HL-60/S4 treated with retinoic acid at 250 ng/mL for 4 days and 3 days (cell line): ENCODE data around the gene VARS1.

Experiments used
- in situ Hi-C: fragments of 300-500 bp; cut with MboI; formaldehyde crosslinking; loops from 2 replicates; pipeline ENCODE4 v1.7.0; 2022; ENCODE audit warnings: low sequenced_read_pairs

Gene VARS1

DNA sequence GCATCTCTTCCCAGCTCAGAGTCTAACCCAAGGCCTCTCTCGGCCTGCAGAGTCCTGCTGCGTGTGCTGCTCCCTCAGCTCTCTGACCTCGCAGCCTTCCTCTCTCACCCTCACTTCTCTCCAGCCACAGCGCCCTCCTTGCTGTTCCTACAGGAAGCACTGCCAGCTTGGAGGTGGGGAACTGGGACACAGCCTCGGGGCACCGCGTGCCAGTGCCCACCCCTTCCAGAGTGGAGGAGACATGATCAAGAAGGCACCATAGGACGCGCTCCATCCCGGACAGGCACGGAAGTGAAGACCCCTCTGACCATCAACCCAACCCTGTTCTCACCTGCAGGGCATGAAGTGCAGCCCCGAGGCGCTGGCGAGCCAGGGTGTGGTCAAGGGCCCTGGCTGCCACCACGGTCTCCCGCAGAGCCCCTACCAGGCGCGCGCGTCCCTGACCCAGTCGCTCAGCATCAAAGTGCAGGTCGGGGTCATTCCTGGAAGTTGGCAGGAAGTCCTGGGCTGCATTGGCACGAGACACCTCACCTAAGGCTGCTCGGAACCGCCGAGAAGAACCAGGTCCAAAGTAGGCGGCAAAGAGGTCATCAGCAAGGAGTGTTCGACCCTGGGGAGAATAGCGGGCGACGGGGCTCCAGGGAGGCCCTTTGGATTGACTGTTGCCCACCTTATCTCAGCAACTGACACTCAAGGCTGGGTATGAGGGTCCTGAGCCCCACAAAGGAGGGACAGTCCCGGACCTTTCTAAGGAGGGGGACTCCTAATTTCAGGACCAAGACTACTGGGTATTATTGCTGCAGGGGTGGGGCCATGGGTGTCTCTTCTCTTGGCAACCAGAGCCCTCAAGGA lies 19.7 kb downstream of the VARS1 start:
- in situ Hi-C loops, result no loop called here

DNA sequence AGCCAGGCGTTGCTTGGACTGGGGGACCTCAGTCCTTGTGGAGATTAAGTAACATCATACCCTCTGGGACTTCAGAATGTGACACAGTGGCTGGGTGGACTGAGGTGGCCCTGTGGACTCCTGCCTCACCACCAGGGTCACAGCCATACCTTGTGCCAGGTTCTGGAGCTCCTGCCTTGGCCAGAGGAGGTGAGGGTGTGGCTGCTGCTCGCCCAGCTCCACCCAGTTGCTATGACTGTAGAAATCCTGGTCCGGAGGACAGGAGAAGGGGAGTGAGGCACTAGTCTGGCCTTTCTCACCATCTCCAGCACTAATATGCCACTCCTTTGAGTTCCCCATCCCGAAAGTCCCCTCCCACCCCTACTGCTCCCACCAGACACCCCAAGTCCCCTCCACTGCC lies 20.4 kb downstream of the VARS1 start:
- in situ Hi-C loops, result no loop called here

DNA sequence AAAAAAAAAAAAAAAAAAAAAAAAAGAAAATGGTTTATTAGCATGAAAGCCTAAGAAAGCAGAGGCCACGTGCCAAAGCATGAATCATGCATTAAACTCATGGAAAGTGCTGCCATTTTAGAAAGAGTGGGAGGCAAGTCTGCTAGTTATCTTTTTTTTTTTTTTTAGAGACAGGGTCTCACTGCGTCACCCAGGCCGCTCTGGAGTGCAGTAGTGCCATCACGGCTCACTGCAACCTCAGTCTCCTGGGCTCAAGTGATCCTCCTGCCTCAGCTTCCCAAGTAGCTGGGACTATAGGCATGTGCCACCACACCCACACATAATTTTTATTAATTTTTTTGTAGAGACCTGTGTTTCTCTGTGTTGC lies 23.6 kb downstream of the VARS1 start:
- in situ Hi-C loops, result no loop called here

DNA sequence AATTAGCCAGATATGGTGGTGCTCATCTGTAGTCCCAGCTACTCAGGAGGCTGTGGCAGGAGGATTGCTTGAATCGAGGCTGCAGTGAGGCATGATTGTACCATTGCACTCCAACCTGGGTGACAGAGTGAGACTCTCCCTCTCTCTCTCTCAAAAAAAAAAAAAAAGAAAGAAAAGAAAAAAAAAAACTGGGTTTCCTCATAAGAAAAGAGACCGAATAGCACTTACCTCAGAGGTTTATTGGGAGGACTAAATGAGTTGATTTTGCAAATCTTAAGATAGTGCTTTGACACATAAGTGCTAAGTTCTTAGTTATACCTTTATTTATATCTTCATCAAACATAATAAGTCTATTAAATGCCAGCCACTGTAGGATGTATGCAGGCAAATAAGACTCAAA lies 24.7 kb downstream of the VARS1 start:
- in situ Hi-C loops, result no loop called here

DNA sequence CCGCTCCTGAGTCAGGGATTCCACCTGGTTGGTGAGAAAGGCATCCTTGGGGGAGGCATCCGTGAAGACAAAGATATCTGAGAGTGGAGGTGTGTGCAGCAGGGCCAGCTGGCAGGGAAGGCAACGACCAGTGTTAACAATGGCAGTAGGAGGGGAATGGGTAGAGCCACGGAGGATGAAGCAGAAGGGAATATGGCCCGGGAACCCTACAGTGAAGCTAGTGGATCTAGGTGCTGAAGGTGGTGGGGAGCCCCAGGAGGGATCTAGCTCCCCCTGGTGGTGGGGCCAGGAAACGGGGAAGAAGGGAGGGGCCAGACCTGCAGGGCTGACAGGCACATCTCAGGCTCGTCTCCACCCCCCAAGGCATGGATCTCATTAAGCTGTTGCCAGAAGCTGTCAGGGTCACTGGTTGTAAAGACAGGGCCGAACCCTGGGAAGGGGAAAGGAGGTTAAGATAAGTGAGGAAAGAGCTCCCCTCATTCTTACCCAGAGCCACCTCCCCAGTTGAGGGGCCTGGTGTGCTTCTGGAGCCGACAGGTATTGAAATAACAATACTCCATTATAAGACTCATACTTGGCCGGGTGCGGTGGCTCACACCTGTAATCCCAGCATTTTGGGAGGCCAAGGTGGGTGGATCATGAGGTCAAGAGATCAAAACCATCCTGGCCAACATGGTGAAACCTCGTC lies 25.7 kb downstream of the VARS1 start:
- in situ Hi-C loops, result no loop called here

DNA sequence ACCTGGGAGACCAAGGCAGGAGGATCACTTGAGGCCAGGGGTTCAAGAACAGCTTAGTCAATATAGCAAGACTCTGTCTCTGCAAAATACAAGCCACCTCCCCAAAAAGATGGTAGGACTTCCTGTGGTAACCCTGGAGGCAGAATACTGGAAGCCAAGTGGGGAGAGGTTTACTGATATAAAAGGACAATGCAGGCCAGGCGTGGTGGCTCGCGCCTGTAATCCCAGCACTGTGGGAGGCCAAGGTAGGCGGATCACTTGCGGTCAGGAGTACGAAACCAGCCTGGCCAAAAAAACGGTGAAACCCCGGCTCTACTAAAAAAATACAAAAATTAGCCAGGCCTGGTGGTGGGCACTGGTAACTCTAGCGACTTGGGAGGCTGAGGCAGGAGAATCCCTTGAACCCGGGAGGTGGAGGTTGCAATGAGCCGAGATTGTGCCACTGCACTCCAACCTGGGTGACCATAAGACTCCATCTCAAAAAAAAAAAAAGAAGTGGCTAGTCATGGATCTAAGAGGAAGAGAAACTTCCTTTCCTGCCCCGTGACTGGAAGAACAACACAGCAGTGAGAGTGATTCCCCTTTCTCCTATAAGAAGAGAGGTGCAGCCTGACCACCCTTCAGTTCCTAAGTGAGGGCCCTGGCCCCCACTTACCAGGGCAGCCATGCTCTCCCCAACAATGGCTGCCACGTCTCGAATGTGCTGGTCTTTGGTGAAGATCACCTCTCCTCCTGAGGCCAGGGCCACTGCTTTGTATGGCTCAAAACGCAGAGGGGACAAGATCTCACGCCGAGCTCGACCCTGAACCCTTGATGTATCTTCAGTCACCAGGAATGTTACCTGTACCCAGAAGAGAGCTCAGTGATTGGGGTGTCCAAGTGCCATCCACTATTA lies 26.9 kb downstream of the VARS1 start:
- in situ Hi-C loops, result no loop called here

DNA sequence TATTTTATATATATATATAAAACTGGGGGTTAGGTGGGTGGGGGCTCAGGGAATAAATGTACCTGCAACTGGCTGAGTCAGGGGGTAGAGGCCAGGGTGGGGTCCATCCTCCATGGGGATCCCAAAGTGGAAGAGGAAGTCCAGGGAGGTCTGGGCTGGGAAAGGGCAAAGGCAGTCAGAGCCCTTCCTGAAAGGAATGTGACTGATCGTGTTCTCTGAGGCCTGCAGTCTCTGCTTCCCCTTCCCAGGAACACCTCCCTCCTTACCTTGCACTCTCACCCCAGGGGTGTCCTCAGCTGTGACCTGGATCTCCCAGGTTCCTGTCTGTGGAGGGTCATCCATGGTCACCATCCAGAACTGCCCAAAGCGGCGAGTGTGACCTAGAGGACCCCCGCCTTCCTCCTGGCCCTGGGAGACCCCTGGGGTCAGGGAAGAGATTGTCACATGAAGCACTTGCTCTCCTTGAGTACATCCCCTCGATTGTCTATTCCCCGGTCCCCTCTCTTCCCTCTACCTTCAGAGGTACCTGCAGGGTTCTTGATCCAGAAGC lies 28.4 kb downstream of the VARS1 start:
- in situ Hi-C loops, result no loop called here

DNA sequence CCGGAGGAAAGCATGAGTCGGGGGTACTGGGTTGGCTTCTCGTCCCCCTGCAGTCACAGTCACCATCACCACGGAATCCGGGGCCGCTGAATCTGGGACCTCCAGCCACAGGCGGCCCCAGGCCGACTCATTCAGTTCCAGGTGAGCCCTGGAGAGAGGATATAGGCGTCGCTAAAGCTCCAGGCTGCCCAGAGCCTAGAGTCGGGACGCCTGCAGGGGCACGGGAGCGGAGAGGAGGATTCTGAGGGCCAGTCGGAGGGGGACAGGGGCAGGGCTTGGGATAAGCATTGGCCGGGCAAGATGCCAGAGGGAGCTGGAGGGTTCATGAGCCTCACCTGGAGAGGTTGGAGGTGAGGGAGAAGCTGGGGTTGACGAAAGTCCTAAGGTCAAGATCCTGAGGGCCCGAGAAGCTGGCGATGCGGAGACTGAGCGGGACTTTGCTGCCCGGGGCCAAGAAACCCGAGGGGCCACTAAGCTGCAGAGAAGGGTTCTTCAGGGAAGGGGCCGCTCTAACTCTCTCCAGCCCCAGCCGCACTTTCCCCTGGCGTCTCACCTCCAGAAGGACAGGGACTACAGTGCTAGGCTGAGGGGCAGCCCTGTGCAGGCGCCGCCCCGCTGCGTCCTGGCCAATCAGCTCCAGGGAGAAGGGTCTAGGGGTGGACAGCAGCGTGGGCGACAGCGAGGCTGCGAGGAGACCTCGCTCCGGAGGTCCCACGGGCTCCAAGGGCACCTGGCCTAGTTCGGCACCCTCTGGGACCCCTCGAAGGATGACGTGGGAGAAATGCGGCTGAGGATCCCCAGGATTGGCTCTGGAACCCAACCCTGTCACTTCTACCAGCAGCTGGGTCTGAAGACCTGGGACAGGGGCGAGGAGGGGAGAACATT lies 29.4 kb downstream of the VARS1 start:
- in situ Hi-C loops, result no loop called here

DNA sequence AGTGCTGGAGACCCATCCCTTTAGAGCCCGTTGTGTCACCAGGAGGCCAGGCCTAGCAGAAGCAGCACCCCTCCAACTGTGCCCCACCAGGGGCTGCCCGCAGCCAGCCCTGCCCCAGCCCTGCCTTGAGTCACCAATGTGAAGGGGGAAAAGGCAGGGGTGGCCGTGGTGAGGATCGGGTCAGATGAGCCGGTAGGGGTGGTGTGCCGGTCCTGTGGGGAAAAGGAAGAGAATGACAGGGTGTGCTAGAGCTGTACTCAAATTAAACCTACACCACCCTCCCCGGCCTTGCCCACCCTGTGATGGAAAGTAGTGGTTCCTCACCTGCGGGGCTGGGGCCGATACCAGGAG lies 30.0 kb downstream of the VARS1 start:
- in situ Hi-C loops, result no loop called here

DNA sequence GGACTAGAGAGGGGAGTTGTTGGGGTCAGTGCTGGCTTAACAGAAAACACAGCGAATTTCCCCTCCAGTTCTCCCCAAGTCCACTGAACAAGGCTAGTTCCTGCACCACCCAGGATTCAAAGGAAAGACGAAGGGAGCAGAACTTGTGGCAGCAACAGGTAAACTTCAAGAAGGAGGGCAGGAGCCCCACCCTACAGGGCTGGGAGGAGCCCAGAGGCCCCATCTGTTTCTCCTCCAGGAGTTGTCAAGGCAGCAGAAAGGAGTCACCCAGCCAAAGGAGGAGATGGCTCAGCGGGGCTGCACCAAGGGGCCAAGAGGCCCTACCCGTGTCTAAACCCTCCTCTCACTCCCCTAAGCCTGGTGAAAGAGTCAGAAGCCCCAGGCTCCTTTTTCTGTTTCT lies 31.4 kb downstream of the VARS1 start:
- in situ Hi-C loops, result no loop called here

DNA sequence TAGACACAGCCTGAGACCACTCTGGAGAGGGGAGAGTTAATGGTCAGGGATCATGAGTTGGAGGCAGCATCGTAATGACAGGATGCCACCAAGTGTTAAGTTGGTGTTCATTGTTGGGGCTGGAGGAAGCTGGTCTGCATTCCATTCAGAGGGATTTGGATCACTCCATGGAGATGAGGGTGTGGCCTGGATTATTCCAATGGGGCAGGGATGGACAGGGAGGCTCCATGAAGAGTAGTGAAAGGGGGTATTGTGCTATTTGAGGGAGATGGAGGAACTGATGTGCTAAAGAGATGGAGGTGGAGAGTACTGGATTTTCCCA lies 32.0 kb downstream of the VARS1 start:
- in situ Hi-C loops, result no loop called here

DNA sequence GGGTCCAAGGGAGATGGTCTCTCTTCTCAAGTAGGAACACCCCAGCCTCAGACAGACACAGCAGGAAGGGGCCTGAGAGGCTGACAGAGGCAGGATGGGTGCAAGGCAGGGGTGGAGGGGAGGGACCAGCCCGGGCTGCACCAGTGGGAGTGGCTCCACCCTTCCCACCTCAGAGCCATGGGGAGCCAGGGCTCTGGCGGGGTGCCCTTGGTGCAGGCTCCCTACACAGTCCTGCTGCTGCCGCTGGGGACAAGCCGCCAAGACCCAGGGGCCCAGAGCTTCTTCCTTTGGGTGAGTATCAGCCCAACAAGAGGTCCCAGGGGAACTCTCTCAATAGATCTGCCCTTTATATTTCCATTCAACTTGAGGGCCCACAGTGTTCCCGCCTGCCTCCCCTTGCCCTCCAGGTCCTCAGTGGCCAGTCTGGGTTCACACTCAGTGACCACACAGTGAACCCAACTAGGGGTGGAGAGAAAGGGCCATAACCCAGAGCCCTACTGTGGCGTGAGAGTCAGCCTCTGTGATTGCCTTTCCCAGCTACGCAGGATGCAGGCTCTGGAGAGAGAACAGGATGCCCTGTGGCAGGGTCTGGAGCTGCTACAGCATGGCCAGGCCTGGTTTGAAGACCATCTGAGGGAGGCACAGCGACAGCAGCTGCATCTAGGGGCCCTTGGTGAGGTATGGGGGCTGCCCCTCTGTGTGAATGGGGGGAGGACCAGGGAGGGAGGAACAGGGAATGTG lies 32.5 kb downstream of the VARS1 start:
- in situ Hi-C loops, result no loop called here

DNA sequence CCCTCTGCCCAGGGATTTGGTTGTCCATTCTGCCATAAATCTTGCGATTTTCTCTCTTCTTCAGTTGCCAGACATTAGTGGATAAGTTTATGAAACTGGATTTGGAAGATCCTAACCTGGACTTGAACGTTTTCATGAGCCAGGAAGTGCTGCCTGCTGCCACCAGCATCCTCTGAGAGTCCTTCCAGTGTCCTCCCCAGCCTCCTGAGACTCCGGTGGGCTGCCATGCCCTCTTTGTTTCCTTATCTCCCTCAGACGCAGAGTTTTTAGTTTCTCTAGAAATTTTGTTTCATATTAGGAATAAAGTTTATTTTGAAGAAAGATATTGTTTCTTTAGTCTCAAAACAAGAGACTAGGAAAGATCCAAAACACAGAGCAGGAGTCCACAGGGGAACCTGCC lies 33.2 kb downstream of the VARS1 start, which contains the start of gene SAPCD1:
Gene SAPCD1 (plus strand): TSS at position 301 of the 400 bp plus-strand sequence. CDS start 399 bp downstream, outside the sequence.
- in situ Hi-C loops, result no loop called here

DNA sequence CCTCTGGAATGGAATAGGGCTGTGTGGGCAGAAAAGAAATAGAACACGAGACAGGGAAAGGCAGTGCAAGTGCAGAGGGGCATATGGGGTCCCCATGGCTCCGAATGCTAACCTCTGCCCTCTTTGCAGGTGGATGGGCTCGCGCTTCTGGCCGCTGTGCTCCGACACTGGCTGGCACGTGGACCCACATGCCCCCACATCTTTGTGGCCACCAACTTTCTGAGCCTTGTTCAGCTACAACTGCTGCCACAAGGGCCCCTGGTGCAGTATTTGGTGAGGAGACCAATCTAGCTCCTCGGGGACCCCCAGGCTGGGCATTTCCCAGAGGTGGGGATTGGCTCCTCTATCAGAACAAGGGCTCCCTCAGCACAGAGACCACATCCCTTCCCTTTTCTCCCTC lies 34.2 kb downstream of the VARS1 start:
- in situ Hi-C loops, result no loop called here

DNA sequence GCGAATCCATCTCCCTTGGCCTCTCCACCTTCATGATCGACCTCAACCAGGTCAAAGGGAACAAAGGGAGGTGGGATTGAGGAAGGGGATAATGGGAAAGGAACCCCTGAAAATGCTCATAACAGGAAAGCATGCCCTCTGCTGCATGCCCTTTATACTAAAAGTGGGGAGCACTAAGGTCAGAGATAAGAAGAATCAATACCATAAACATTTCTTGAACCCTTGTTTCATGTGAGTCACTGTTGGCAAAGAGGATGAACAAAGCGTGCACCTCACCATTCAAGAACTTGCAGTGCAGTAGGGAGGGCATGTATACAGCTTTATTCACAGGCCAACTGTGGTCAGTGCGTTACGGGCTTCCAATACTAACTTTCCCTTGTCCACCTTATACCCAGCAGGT lies 34.8 kb downstream of the VARS1 start:
- in situ Hi-C loops, result no loop called here

DNA sequence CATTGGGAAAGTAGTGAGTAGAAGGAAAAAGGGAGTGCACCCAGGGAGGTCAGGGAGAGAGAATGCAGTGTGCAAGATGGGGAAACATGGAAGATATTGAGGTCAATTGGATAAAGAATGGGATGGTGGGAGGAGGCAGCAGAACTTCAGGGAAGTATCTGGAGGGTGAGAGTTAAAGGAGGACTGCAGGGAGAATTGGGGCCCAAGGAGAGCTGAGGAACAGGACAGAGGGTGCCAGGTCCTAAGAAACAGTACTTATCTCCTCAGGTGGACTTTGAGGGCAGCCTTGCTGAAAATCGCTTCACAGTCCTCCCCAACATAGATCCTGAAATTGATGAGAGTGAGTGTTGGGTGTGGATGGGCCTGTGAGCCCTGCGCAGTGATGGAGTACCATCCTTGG lies 37.3 kb downstream of the VARS1 start:
- in situ Hi-C loops, result no loop called here

DNA sequence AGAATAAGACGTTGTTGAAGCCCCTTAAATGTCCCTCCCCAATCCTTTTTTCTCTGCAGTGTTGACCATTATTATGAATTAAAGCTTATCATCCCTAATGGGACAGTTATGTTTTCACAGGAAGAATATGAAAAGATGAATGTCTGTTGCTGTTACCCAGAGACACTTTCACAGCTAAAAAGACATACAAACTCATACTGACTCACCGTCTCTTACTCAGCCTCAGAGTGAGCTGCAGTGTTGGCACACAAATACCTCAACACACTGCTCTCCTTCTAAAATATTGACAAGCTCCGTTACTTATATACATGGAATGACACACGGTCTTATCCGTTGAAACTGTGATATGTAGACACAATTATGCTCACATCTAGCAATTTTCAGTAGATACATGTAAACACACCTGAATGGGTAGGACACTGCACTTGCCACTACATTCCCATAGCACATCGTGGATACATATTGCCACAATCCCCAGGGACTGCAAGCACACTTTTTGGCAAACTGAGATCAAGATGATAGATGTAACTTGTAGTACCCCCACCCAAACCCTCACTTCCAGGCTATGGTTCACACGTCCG lies 42.7 kb downstream of the VARS1 start:
- in situ Hi-C loops, result no loop called here

DNA sequence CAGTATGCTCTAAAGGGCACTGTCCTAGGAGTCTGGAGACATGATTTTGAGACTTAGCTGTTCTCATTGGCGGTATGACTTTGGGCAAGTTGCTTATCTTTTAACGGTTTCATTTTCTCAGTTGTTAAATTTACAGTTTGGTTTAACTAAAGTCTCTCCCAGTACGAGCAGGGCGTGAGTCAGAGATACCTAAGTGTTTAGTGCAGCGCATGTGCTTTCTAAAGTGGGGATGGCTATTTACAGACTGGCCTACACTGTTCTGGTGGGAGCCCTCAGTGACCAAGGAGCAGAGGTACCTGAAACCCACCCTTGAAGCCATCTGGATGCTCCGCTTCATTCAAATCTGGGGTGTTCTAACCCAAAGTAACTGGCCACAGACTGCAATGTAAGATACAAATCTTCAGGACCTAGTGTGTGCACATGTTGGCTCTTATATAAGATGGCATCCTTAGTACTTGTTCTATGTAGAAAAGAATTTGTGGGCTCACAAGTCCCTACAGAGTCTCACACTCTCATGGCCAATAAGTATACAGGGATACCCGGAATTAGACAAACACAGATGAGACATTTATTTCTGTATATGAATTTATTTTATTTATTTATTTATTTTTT lies 45.0 kb downstream of the VARS1 start:
- in situ Hi-C loops, result no loop called here
